PC-3 (cell line): ENCODE data around the gene SAFB. TPM values are rescaled to one million over a fixed set of nuclear protein-coding genes. Genes with fewer than 3 reads are reported as not detected.

Experiments used
- ATAC-seq: fragments of 200-7000 bp; cut with Tn5 transposase; 2 replicates; pipeline ENCODE4 v1.9.1; 2020; ENCODE audit warnings: mild to moderate bottlenecking, moderate library complexity
- Bru-seq: library from RNA; stranded (reverse); fragments of 400-500 nt; gene quantifications from one replicate; lab custom pipeline; 2021; lab: Mats Ljungman, UMichigan
- BruChase-seq, 2 experiments: library from RNA; stranded (reverse); fragments of 400-500 nt; gene quantifications; one replicate each; lab custom pipeline; 2021; lab: Mats Ljungman, UMichigan
- BruUV-seq: library from RNA; stranded (reverse); fragments of 400-500 nt; replicated peaks from 2 replicates; lab custom pipeline; 2021; lab: Mats Ljungman, UMichigan
- CTCF ChIA-PET: fragments of 300-600 bp; sonication (Branson Sonifier 250); formaldehyde crosslinking; loops from one replicate; lab custom pipeline; 2022; ENCODE audit warnings: antibody characterized with exemption; lab: Charles Lee
- POLR2A ChIA-PET: fragments of 300-600 bp; sonication (Branson Sonifier 250); formaldehyde crosslinking; loops from one replicate; lab custom pipeline; 2022; ENCODE audit warnings: antibody characterized with exemption; ENCODE audit not compliant: unreplicated experiment; lab: Charles Lee
- DNase-seq: peaks from one replicate; pipeline ENCODE4 v3.0.0-alpha.2; 2015
- H2AFZ ChIP-seq: fragments of 300-600 bp; sonication (generic); 2 replicates; pipeline ENCODE4 v1.6.0; 2016; ENCODE audit warnings: antibody characterized with exemption, low read length
- H3F3A ChIP-seq: fragments of 300-600 bp; sonication (generic); one replicate; pipeline ENCODE4 v1.6.0; 2017; ENCODE audit warnings: antibody characterized with exemption, low read length, control low read depth, mild to moderate bottlenecking; ENCODE audit not compliant: unreplicated experiment
- H3K27ac ChIP-seq: fragments of 300-600 bp; sonication (generic); 2 replicates; pipeline ENCODE4 v1.5.1; 2016; ENCODE audit warnings: mild to moderate bottlenecking, low read length
- H3K27me3 ChIP-seq: fragments of 300-600 bp; sonication (generic); 2 replicates; pipeline ENCODE4 v1.6.1; 2016; ENCODE audit warnings: low read length, mixed read lengths
- H3K36me3 ChIP-seq: fragments of 300-600 bp; sonication (generic); 2 replicates; pipeline ENCODE4 v1.6.1; 2016; ENCODE audit warnings: low read depth, mixed run types, low read length, mixed read lengths
- H3K4me1 ChIP-seq: fragments of 300-600 bp; sonication (generic); 2 replicates; pipeline ENCODE4 v1.5.1; 2016; ENCODE audit warnings: low read length; ENCODE audit not compliant: insufficient read depth
- H3K4me2 ChIP-seq: fragments of 300-600 bp; sonication (generic); 2 replicates; pipeline ENCODE4 v1.6.0; 2016; ENCODE audit warnings: low read length
- H3K4me3 ChIP-seq: fragments of 300-600 bp; sonication (generic); 2 replicates; pipeline ENCODE4 v1.5.1; 2016; ENCODE audit warnings: mild to moderate bottlenecking, low read length, mixed read lengths
- H3K79me2 ChIP-seq: fragments of 300-600 bp; sonication (generic); 2 replicates; pipeline ENCODE4 v1.6.1; 2017; ENCODE audit warnings: low read length, mixed read lengths
- H3K9ac ChIP-seq: fragments of 300-600 bp; sonication (generic); 2 replicates; pipeline ENCODE4 v1.6.0; 2016; ENCODE audit warnings: mild to moderate bottlenecking, low read length
- H3K9me2 ChIP-seq: fragments of 300-600 bp; sonication (generic); replicated peaks from 2 replicates; pipeline ENCODE4 v1.6.1; 2016; ENCODE audit warnings: mixed run types, low read length, mixed read lengths
- H3K9me3 ChIP-seq: fragments of 300-600 bp; sonication (generic); 2 replicates; pipeline ENCODE4 v1.6.1; 2016; ENCODE audit warnings: low read length, mixed read lengths
- H4K20me1 ChIP-seq: fragments of 300-600 bp; sonication (generic); 2 replicates; pipeline ENCODE4 v1.6.1; 2016; ENCODE audit warnings: low read length, mixed read lengths
- CTCF ChIP-seq: fragments of 300-600 bp; sonication (generic); conservative IDR thresholded peaks from 2 replicates; pipeline ENCODE4 v1.5.1; 2017; ENCODE audit warnings: antibody characterized with exemption, low read depth, mild to moderate bottlenecking, low read length
- EZH2 ChIP-seq: fragments of 300-600 bp; sonication (generic); IDR thresholded peaks from one replicate; pipeline ENCODE4 v1.6.1; 2017; ENCODE audit warnings: antibody characterized with exemption, mild to moderate bottlenecking, low read length; ENCODE audit not compliant: unreplicated experiment
- EZH2phosphoT487 ChIP-seq: fragments of 300-600 bp; sonication (generic); IDR thresholded peaks from 2 replicates; pipeline ENCODE4 v1.6.1; 2018; ENCODE audit warnings: mild to moderate bottlenecking, antibody characterized with exemption, low read length, borderline replicate concordance
- intact Hi-C: fragments of 100-400 bp; cut with micrococcal nuclease; formaldehyde crosslinking; loops from 2 replicates; pipeline ENCODE4 v1.9.0; 2023
- long read RNA-seq: library from polyadenylated mRNA; unstranded; transcript quantifications from one replicate; pipeline ENCODE4 v2.0.0, GENCODE V29; 2021; ENCODE audit not compliant: unreplicated experiment
- total RNA-seq: library from RNA; depleted of rRNA; stranded (reverse); fragments of >200 nt; gene quantifications from 2 replicates; pipeline ENCODE4 v1.2.3, GENCODE V29; 2014; rRNA removed

The SAFB gene
- total RNA-seq (94.9 and 164 TPM in 2 replicates), Bru-seq, nascent RNA (percentile 94 among the genes with signal in this experiment), BruChase-seq, experiment 1, labeled RNA remaining after a 6-hour chase (percentile 94 among the genes with signal in this experiment), BruChase-seq, experiment 2, labeled RNA remaining after a 2-hour chase (percentile 95 among the genes with signal in this experiment)
- long read RNA-seq, transcript SAFB-205 (21 exons, 2,842 nt): minor isoform, 100 of 463 reads
- long read RNA-seq, transcript SAFB-201 (21 exons, 3,042 nt): minor isoform, 25 of 463 reads
- long read RNA-seq, transcript SAFB-211 (21 exons, 3,014 nt): major isoform, 162 of 463 reads
- long read RNA-seq, partial matches to known transcripts: 39 of 463 reads
- long read RNA-seq, other reads (novel, unspliced or antisense): 137 of 463 reads

- Histone ChIP-seq H3K9ac (peak within 1 kb of the TSS; percentile 98), H3K4me3 (peak within 1 kb of the TSS; percentile 90), H3K79me2 (peaks cover 97% of the 10 kb centered on the region), H3K4me2 (peak within 1 kb of the TSS; percentile 96), H3K9me2 (no peaks in the 10 kb centered on the region), H3K27ac (peak within 1 kb of the TSS; percentile 67), H3K27me3 (no peaks in the 10 kb centered on the region), H3K4me1 (peaks cover 36% of the 10 kb centered on the region), H3K9me3 (no peaks in the 10 kb centered on the region), H3K36me3 (peaks cover 65% of the 10 kb centered on the region), H4K20me1 (peaks cover 60% of the 10 kb centered on the region), H2AFZ (peak within 1 kb of the TSS; percentile 74), H3F3A (no peaks in the 10 kb centered on the region)
- intact Hi-C loops: loop anchor here (1.0 kb wide), 1 partner anchor 14 kb away; no protein-coding TSS in a partner anchor
- POLR2A ChIA-PET: interaction anchor here (0.6 to 1.0 kb wide), 5 partner anchors 15 to 750 kb away, joined by 3 to 4 read pairs (median 3); partner anchors contain the start of genes ALKBH7 and RANBP3
- DNase-seq (peak; percentile 100), ATAC-seq (peak; percentile 90)
- no peak for TF ChIP-seq EZH2phosphoT487
- no TSS peak for BruUV-seq
- CTCF ChIA-PET: interaction anchor here (0.6 to 1.0 kb wide), 3 partner anchors 60 to 67 kb away, joined by 3 to 5 read pairs (median 3); partner anchors contain the start of gene RPL36
These were observed at the start of gene SAFB, which contains the start of gene SAFB2 for GRCh38 chr19:5622465-5623396. SAFB (plus strand) TSS chr19:5623083; CDS start chr19:5623206, 123 bp downstream. SAFB2 (minus strand) TSS chr19:5622776; CDS start chr19:5622715, 61 bp downstream.

- no peak overlapping the region for H3K27ac ChIP-seq
- ChIA-PET CTCF (no interaction called here), POLR2A (no interaction called here)
- H3K79me2 ChIP-seq: no peaks in the 10 kb centered on the region
- ATAC-seq (no peak), DNase-seq (no peak)
- H2AFZ ChIP-seq: no peak overlapping the region
- no peaks in the 10 kb centered on the region for H3K9me2 ChIP-seq
- no peaks in the 10 kb centered on the region for H3K9me3 ChIP-seq
- H3K27me3 ChIP-seq: no peaks in the 10 kb centered on the region
- no peaks in the 10 kb centered on the region for H3K36me3 ChIP-seq
- intact Hi-C loops: loop anchor here (10.0 kb wide), 1 partner anchor 201 kb away; no protein-coding TSS in a partner anchor
- H4K20me1 ChIP-seq: no peaks in the 10 kb centered on the region
- TF ChIP-seq CTCF (no peak), EZH2phosphoT487 (no peak), EZH2 (no peak)
- no peak overlapping the region for H3K4me2 ChIP-seq
- no peaks in the 10 kb centered on the region for H3F3A ChIP-seq
- no peak overlapping the region for H3K9ac ChIP-seq
- BruUV-seq: no TSS peak
- peaks cover 13% of the 10 kb centered on the region for H3K4me1 ChIP-seq
- no peak overlapping the region for H3K4me3 ChIP-seq
These were observed 47.3 kb upstream of the SAFB start for GRCh38 chr19:5575590-5575989.
